Measurements from ENCODE around the gene PDHB.

DNA sequence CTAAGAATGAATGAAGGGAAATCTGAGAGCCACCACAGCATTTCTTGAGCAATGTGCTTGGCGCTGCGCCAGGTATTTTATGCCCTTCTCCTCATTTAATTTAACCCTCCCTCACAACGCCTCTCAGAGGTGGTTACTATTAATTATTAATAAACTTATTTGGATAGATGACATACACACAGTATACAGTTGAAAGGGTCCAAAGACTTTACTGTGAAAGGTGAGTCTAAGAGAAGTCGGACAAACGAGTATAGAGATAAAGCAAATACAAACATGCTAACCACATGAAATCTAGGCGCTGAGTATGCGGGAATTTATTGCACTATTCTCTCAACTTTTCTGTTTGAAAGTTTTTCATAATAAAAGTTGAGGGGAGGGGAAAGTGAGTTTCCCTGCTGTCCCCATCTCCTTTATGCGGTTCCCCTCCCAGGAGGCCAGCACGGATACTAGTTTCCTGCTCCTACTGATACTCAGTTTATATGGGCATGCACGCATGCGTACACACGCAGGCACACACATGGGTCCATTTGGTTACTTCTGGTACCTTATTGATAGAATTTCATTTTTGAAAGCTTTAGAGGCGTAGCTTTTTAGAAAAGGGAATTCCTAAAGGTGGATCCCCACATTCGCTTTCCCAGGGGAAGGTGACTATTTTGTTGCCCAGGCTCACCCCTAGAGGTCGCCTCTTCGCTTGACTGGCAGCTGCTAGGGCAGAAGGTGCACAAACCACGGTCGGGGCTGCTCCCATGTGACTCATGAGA lies 29.7 kb upstream of the PDHB start:
- TF ChIP-seq SUZ12 (IDR thresholded peaks at IDR 0.05) (no peak), LEF1 (IDR thresholded peaks at IDR 0.05; ENCODE audit: borderline replicate concordance) (no peak), NFRKB (IDR thresholded peaks at IDR 0.05) (no peak)
